IMR-90 (cell line): ENCODE results near the gene OSBPL9. TPM values are rescaled to one million over a fixed set of nuclear protein-coding genes. Genes with fewer than 3 reads are reported as not detected.

Experiments
- ATAC-seq: fragments of 200-7000 bp; cut with Tn5 transposase; 2 replicates; pipeline ENCODE4 v1.9.1; 2020; ENCODE audit warnings: low read depth, mild to moderate bottlenecking, moderate library complexity
- BruUV-seq: library from RNA; stranded (reverse); fragments of 400-500 nt; replicated peaks from 2 replicates; lab custom pipeline; 2021; lab: Mats Ljungman, UMichigan
- CTCF ChIA-PET: fragments of 300-600 bp; formaldehyde crosslinking; extraction: SDS; loops from one replicate; lab custom pipeline; 2021; ENCODE audit warnings: antibody characterized with exemption; lab: Yijun Ruan, JAX
- POLR2A ChIA-PET: fragments of 300-600 bp; sonication (Branson Sonifier 250); formaldehyde crosslinking; loops from one replicate; lab custom pipeline; 2022; ENCODE audit warnings: antibody characterized with exemption; ENCODE audit not compliant: unreplicated experiment; lab: Charles Lee
- DNase-seq: peaks from one replicate; pipeline ENCODE4 v3.0.0; 2013
- H2AFZ ChIP-seq: replicated peaks from 2 replicates; pipeline ENCODE3; 2013; ENCODE audit warnings: low read length, mild to moderate bottlenecking; ENCODE audit not compliant: poor library complexity
- H2AK5ac ChIP-seq: 2 replicates; pipeline ENCODE4 v1.6.1; 2013; ENCODE audit warnings: low read depth, low read length, inconsistent platforms
- H2AK9ac ChIP-seq: replicated peaks from 2 replicates; pipeline ENCODE3; 2013; ENCODE audit warnings: mild to moderate bottlenecking, low read depth, low read length, moderate library complexity; ENCODE audit not compliant: poor library complexity
- H2BK120ac ChIP-seq: 2 replicates; pipeline ENCODE4 v1.6.1; 2013; ENCODE audit warnings: low read depth, low read length, inconsistent platforms
- H2BK15ac ChIP-seq: 3 replicates; pipeline ENCODE4 v1.6.1; 2013; ENCODE audit warnings: low read depth, low read length, inconsistent platforms
- H2BK20ac ChIP-seq: 2 replicates; pipeline ENCODE4 v1.6.1; 2013; ENCODE audit warnings: low read depth, mild to moderate bottlenecking, inconsistent platforms, low read length, moderate library complexity
- H2BK5ac ChIP-seq: 2 replicates; pipeline ENCODE4 v1.6.1; 2013; ENCODE audit warnings: mild to moderate bottlenecking, low read depth, low read length, inconsistent platforms; ENCODE audit not compliant: poor library complexity, severe bottlenecking
- H3K14ac ChIP-seq: replicated peaks from 2 replicates; pipeline ENCODE4 v1.6.1; 2013; ENCODE audit warnings: low read depth, low read length, inconsistent platforms
- H3K18ac ChIP-seq: 2 replicates; pipeline ENCODE4 v1.6.1; 2013; ENCODE audit warnings: low read depth, low read length, control low read depth
- H3K23ac ChIP-seq: 2 replicates; pipeline ENCODE4 v1.6.1; 2013; ENCODE audit warnings: low read depth, low read length, inconsistent platforms
- H3K27ac ChIP-seq: 2 replicates; pipeline ENCODE4 v1.5.1; 2013; ENCODE audit warnings: mild to moderate bottlenecking, control low read depth, low read length; ENCODE audit not compliant: insufficient read depth
- H3K27me3 ChIP-seq: 2 replicates; pipeline ENCODE4 v1.6.1; 2013; ENCODE audit warnings: low read length; ENCODE audit not compliant: control insufficient read depth, insufficient read depth
- H3K36me3 ChIP-seq: 2 replicates; pipeline ENCODE4 v1.6.1; 2013; ENCODE audit warnings: low read length, mixed read lengths; ENCODE audit not compliant: control insufficient read depth, insufficient read depth
- H3K4ac ChIP-seq: 2 replicates; pipeline ENCODE4 v1.6.1; 2013; ENCODE audit warnings: low read depth, low read length, inconsistent platforms
- H3K4me1 ChIP-seq: 2 replicates; pipeline ENCODE4 v1.6.1; 2013; ENCODE audit warnings: low read length, mixed read lengths; ENCODE audit not compliant: control insufficient read depth, insufficient read depth
- H3K4me2 ChIP-seq: 2 replicates; pipeline ENCODE4 v1.6.1; 2013; ENCODE audit warnings: low read depth, mild to moderate bottlenecking, control low read depth, low read length, moderate library complexity
- H3K4me3 ChIP-seq: 2 replicates; pipeline ENCODE4 v1.5.1; 2013; ENCODE audit warnings: low read depth, mild to moderate bottlenecking, control low read depth, low read length, moderate library complexity; ENCODE audit not compliant: insufficient read depth
- H3K56ac ChIP-seq: 2 replicates; pipeline ENCODE4 v1.6.1; 2013; ENCODE audit warnings: low read length, inconsistent platforms; ENCODE audit not compliant: insufficient read depth; ENCODE audit errors: extremely low read depth
- H3K79me1 ChIP-seq, 2 experiments: 2 replicates each; pipeline ENCODE4 v1.6.1; 2013; ENCODE audit warnings: low read length in 2 of 2, inconsistent platforms in 1 of 2, low read depth in 1 of 2
- H3K9ac ChIP-seq: 2 replicates; pipeline ENCODE4 v1.6.1; 2013; ENCODE audit warnings: low read depth, low read length, control low read depth
- H3K9me1 ChIP-seq: 2 replicates; pipeline ENCODE4 v1.6.1; 2013; ENCODE audit warnings: low read length, inconsistent platforms; ENCODE audit not compliant: insufficient read depth
- H3K9me3 ChIP-seq: 2 replicates; pipeline ENCODE4 v1.6.1; 2013; ENCODE audit warnings: low read length; ENCODE audit not compliant: control insufficient read depth, insufficient read depth
- H4K20me1 ChIP-seq: 2 replicates; pipeline ENCODE4 v1.6.1; 2013; ENCODE audit warnings: low read length, inconsistent platforms; ENCODE audit not compliant: insufficient read depth
- H4K5ac ChIP-seq: 2 replicates; pipeline ENCODE4 v1.6.1; 2013; ENCODE audit warnings: mild to moderate bottlenecking, low read depth, low read length, control low read depth
- H4K8ac ChIP-seq, 2 experiments: 2 replicates each; pipeline ENCODE4 v1.6.1; 2013; ENCODE audit warnings: low read depth in 2 of 2, low read length in 2 of 2, control low read depth in 1 of 2, inconsistent platforms in 1 of 2
- H4K91ac ChIP-seq: 2 replicates; pipeline ENCODE4 v1.6.1; 2013; ENCODE audit warnings: low read depth, low read length, inconsistent platforms; ENCODE audit not compliant: insufficient read depth
- NFE2L2 ChIP-seq: fragments of 150-350 bp; IDR thresholded peaks from 2 replicates; pipeline ENCODE4 v1.6.1; 2016; ENCODE audit warnings: low read depth, mild to moderate bottlenecking, low read length
- RCOR1 ChIP-seq: IDR thresholded peaks from 2 replicates; pipeline ENCODE4 v1.6.1; 2012; ENCODE audit warnings: mild to moderate bottlenecking, low read length, improper control_type of control experiment; ENCODE audit not compliant: insufficient replicate concordance
- SMC3 ChIP-seq: fragments of 150-350 bp; IDR thresholded peaks from 2 replicates; pipeline ENCODE4 v1.6.1; 2016; ENCODE audit warnings: low read depth, mild to moderate bottlenecking, antibody characterized with exemption, low read length, moderate library complexity
- WGBS, 2 experiments: methylation state at CpG; one replicate each; pipeline versions ENCODE4 v1.1.5 to v1.1.7; 2013; ENCODE audit warnings: missing lambda C conversion rate in 2 of 2; ENCODE audit not compliant: insufficient read length in 1 of 2; ENCODE audit errors: extremely low coverage in 2 of 2; 5-methylcytosine and 5-hydroxymethylcytosine counted together
- dilution Hi-C: fragments of 300-500 bp; cut with HindIII; formaldehyde crosslinking; loops from one replicate; pipeline ENCODE4 v1.14.3; 2018; ENCODE audit warnings: low sequenced_read_pairs; ENCODE audit not compliant: unreplicated experiment
- in situ Hi-C: fragments of 300-500 bp; cut with MboI; formaldehyde crosslinking; loops from 3 replicates; pipeline ENCODE4 v1.14.3; 2019; ENCODE audit warnings: low sequenced_read_pairs, inconsistent platforms, mixed read lengths
- intact Hi-C: fragments of 100-400 bp; cut with micrococcal nuclease; formaldehyde crosslinking; loops from 2 replicates; pipeline ENCODE4 v1.10.0; 2022
- polyA plus RNA-seq, 3 experiments: library from polyadenylated mRNA; depleted of rRNA; stranded (reverse); fragments of >200 nt; gene quantifications; 2 replicates each; pipeline ENCODE4 v1.2.3, GENCODE V29; 2012; ENCODE audit warnings: low replicate concordance in 1 of 3
- total RNA-seq: library from RNA; depleted of rRNA; stranded (reverse); fragments of >200 nt; gene quantifications from 2 replicates; pipeline ENCODE4 v1.2.3, GENCODE V29; 2012
- TF ChIP-seq, protein P1 (sequence below): fragments of 150-350 bp; IDR thresholded peaks from 2 replicates; pipeline ENCODE4 v1.6.1; 2016; ENCODE audit warnings: low read depth, mild to moderate bottlenecking, low read length, moderate library complexity, borderline replicate concordance
- TF ChIP-seq, protein P2 (sequence below): conservative IDR thresholded peaks from 2 replicates; pipeline ENCODE4 v1.5.1; 2012; ENCODE audit warnings: mild to moderate bottlenecking, low read depth, low read length, improper control_type of control experiment

OSBPL9 gene
- total and polyA plus RNA-seq, 2 of the 4 experiments (the other 2 are of a cell fraction): 51.4 to 127 TPM

DNA sequence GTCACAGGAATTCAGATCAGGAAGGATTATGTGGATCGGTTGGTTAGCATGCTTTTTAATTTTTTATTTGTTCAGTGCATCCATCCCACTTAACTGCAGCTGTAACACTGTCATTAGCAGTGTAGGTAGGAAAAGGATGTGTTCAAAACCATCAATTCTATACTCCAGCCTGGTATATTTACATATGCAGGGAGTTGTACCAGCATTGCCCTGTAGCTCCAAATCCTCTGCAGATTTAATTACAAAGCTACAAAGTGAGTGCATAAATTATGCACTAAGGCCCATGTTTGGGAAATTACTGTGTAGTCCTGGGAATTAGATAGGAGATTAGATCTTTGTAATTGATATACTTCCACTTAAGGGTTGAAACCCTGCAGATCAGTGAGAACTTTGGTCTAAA, 15.9 kb upstream of the OSBPL9 start:
- no peak overlapping the region for H2BK120ac ChIP-seq
- no peaks in the 10 kb centered on the region for H3K4me1 ChIP-seq
- H3K4me3 ChIP-seq: no peak overlapping the region
- H4K20me1 ChIP-seq: no peaks in the 10 kb centered on the region
- H2BK15ac ChIP-seq: no peak overlapping the region
- no peak overlapping the region for H4K8ac ChIP-seq
- ChIA-PET POLR2A (no interaction called here), CTCF (no interaction called here)
- no peak overlapping the region for H2AFZ ChIP-seq
- TF ChIP-seq NFE2L2 (no peak), RCOR1 (no peak), SMC3 (no peak)
- TF ChIP-seq, protein P1, sequence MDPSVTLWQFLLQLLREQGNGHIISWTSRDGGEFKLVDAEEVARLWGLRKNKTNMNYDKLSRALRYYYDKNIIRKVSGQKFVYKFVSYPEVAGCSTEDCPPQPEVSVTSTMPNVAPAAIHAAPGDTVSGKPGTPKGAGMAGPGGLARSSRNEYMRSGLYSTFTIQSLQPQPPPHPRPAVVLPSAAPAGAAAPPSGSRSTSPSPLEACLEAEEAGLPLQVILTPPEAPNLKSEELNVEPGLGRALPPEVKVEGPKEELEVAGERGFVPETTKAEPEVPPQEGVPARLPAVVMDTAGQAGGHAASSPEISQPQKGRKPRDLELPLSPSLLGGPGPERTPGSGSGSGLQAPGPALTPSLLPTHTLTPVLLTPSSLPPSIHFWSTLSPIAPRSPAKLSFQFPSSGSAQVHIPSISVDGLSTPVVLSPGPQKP: no peak
- TF ChIP-seq, protein P2, sequence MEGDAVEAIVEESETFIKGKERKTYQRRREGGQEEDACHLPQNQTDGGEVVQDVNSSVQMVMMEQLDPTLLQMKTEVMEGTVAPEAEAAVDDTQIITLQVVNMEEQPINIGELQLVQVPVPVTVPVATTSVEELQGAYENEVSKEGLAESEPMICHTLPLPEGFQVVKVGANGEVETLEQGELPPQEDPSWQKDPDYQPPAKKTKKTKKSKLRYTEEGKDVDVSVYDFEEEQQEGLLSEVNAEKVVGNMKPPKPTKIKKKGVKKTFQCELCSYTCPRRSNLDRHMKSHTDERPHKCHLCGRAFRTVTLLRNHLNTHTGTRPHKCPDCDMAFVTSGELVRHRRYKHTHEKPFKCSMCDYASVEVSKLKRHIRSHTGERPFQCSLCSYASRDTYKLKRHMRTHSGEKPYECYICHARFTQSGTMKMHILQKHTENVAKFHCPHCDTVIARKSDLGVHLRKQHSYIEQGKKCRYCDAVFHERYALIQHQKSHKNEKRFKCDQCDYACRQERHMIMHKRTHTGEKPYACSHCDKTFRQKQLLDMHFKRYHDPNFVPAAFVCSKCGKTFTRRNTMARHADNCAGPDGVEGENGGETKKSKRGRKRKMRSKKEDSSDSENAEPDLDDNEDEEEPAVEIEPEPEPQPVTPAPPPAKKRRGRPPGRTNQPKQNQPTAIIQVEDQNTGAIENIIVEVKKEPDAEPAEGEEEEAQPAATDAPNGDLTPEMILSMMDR: no peak
- H3K4me2 ChIP-seq: no peak overlapping the region
- no peaks in the 10 kb centered on the region for H3K9me3 ChIP-seq
- no peak overlapping the region for H3K9ac ChIP-seq
- no peak overlapping the region for H2AK9ac ChIP-seq
- H3K23ac ChIP-seq: no peak overlapping the region
- DNase-seq: no peak
- dilution Hi-C loops (no loop called here), in situ Hi-C loops (no loop called here), intact Hi-C loops (no loop called here)
- no peak overlapping the region for H3K18ac ChIP-seq
- H4K5ac ChIP-seq: no peak overlapping the region
- no peak overlapping the region for H3K56ac ChIP-seq
- WGBS, 2 experiments: no CpG with 5 or more reads among the region's 1 CpG
- H3K4ac ChIP-seq: no peak overlapping the region
- peaks cover 3% of the 10 kb centered on the region for H3K27me3 ChIP-seq
- H3K36me3 ChIP-seq: no peaks in the 10 kb centered on the region
- H3K79me1 ChIP-seq: no peaks in the 10 kb centered on the region
- no peak overlapping the region for H3K14ac ChIP-seq
- no TSS peak for BruUV-seq
- no peak overlapping the region for H2AK5ac ChIP-seq
- H2BK20ac ChIP-seq: no peak overlapping the region
- H3K27ac ChIP-seq: no peak overlapping the region
- no peaks in the 10 kb centered on the region for H3K9me1 ChIP-seq
- H4K91ac ChIP-seq: no peak overlapping the region
- no peak overlapping the region for H2BK5ac ChIP-seq
- ATAC-seq: no peak
